ENCODE measurements around the gene APC2. TPM values are rescaled to one million over a fixed set of nuclear protein-coding genes. Genes with fewer than 3 reads are reported as not detected.
A peak's percentile ranks its signal among the peaks of the same experiment; 100 is the strongest.

The APC2 gene
- 0.04 and 0.26 TPM in 2 replicates for total RNA-seq

- DNase-seq (ENCODE audit: low read depth, low spot score) = no peak
Observed at GRCh38 chr19:1449467-1450442, at the start of gene APC2. Gene APC2, plus strand, starts transcription at chr19:1450121. Its CDS starts 2,881 bp downstream, at chr19:1453002.

DNA sequence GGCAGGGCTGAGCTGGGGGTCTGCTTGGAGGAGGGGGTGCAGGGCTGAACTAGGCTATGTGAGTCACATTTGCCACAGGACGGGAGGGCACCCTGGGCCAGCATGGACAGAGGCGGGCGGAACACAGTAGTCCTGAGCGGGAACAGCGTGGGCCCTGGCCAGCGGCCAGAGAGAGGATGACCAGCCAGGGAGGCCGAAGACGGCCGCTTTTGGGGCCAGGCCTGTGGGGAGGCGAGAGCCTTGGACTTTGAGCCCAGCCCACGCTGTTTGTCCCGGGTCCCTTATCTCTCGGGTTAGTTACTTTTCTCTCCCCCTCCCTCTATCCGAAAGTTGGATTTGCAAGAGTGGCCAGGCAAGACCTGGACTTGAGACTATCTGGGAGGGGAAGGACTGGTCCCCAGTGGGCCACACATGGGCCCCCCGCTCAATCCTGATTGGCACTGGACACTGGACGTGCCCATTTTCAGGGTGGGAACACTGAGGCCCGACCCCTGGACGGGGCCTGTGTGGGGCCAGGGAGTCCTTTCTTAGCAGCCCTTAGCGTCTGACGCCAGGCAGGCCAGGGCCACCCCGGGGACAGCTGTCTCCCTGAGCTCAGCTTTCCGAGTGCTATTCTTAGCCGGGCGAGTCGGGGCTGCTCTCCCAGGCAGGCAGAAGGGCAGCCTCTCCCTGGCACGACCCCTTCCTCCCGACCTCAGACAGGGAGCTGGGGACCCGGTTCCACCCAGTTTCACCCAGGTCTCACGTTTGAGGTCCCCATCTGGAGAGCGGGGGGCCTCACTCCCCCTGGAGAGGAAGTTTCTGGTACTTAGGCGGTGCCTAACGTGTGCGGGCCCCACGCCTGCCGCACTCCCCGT lies 49.4 kb upstream of the APC2 start:
- DNase-seq (ENCODE audit: low read depth, low spot score) = no peak

DNA sequence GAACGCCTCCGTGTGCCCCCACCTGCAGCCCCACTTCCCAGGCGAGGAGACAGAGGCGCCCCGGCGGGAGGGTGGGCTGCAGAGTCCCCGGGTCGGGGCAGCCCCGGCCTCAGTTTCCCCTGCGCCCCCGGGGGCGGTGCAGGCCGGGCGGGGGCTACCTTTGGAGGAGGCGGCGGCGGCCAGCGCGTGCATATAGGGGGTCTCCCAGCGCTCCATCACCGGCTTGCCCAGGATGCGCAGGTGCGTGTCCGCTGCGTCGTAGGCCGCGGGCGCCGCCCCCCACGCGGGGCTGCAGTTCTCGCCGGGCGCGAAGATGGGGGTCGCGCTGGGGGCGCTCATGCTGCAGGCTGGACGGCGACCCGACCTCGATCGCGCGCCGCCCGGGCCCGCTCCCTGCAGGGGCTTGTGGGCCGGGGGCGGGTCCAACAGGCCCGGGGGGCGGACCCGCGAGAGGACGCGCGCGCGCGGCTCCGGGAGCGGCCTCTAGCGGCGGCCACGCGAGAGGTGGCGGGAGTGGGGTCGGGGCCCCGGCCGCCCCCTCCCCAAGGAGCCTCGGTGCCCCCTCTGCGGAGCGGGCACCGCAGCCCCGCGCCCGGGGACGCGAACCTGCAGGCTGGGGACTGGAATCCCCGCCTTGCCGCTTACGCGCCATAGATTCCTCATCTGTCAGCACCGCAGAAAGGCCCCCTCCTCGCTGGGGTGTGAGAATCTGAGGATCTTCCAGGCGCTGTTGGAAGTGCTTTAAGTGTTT lies 48.6 kb upstream of the APC2 start, which contains the start of gene GAMT:
GAMT (minus strand) TSS at position 405 of the 751 bp plus-strand sequence; CDS start at position 339, 66 bp downstream.
- no peak for DNase-seq (ENCODE audit: low read depth, low spot score)

- no peak for DNase-seq (ENCODE audit: low read depth, low spot score)
Observed at GRCh38 chr19:1401889-1402217, 48.1 kb upstream of the APC2 start.

- no peak for DNase-seq (ENCODE audit: low read depth, low spot score)
Observed at GRCh38 chr19:1402411-1403070, 47.4 kb upstream of the APC2 start.

- DNase-seq (ENCODE audit: low read depth, low spot score) = peak; percentile 87
Observed at GRCh38 chr19:1406774-1407527, 43.0 kb upstream of the APC2 start.

DNA sequence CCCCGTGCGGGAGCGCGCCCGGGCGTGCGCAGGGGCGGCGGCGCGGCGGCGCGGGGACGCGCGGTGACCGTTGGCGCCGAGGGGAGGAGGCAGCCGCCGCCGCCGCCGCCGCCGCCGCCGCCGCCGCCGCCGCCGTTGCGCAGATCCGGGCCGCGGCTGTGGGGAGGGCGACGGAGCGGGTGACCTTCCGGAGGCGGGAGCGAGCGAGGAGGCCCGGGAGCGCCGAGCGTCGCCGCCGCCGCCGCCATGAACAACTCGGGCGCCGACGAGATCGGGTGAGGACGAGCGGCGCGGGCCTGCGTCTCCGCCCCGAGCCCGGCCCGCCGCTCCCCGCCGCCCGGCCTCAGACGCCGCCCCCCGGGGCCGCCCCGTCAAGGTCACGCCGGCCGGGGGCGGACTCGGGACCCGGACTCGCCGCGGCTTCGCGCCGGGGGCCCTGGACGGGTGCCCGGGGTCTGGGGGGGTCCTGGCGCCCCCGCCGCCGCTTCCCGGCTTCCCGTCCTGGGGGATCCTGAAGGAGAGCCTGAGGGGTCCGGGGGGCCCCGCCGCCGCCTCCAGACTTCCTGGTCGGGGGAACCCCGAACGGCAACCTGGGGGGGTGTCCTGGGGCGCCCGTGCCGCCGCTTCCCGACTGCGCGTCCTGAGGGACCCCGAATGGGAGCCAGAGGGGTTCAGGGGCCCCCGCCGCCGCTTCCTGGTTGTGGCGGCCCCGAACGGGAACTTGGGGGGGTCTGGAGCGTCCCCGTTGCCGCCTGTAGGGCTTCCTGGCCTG lies 42.2 kb upstream of the APC2 start, which contains the start of gene DAZAP1:
DAZAP1 (plus strand) TSS at position 59 of the 772 bp plus-strand sequence; CDS start at position 247, 188 bp downstream.
- DNase-seq (ENCODE audit: low read depth, low spot score) = no peak

- DNase-seq (ENCODE audit: low read depth, low spot score) = no peak
Observed at GRCh38 chr19:1408300-1409203, 41.4 kb upstream of the APC2 start.

DNA sequence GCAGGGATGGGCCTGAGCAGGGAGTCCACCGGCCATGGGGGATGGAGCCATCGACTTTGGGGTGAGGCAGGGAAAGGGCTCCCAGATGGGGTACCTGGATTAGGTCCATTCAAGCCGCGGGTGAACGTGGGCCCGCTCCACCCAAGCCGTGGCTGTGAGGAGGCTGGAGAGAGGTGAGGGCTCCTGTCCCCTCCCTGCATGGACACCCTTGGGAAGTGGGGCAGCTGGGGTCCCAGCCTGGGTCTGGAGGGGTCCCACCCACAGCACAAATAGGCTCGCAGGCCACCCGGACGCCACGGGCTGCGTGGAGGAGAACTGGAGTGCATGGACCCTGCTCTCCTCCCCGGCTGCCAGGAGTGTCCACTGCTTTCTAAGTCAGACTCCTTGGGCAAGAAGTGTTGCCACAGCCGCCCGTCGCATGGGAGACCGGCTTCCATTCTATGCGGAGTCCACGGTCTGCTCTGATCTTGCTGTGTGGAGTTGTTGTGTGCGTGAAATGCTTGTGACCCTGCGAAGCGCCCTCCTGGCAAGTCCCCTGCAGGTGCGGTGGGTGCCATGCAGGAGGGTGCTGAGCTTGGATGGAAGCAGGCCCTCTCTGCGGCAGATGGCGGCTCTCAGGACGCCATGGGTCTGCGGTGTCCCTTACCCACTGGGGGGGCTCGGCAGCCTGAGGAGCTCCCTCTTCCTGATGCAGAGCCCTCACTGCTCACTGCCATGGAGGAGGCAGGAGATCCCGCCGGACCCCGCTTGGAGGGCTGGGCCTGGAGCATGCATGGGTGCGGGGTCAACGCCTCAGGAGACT lies 40.5 kb upstream of the APC2 start:
- no peak for DNase-seq (ENCODE audit: low read depth, low spot score)

DNA sequence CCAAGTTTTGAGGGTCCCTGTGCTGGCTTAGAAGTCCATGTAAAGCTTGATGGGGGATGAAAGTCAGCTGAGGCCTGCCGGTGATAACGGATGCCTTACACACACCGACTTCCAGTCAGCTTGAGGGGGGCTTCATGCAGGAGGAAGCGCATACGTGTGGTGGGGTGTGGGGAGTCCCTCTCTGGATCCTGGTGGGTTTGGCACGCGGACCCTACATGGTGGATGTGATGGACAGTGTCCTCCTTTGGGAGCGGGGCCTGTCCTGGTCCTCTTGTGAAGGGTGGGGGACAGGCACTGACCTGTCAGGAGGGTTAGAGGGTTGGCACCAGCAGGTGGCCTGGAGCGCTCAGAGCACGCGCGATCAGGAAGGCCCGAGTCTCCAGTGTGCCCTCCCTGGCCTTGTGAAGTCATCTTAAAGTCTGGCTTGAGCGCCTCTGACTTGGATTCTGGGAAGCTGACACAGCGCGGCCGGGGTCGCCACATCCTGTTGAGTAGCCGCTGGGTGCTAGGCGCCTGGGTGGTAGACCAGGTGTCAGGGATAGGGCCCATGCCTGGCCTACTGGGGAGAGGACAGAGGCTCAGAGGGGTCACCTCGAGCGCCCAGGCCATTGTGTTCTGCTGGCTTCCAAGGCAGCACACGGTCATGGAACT lies 39.7 kb upstream of the APC2 start:
- DNase-seq (ENCODE audit: low read depth, low spot score) = no peak

GRCh38 chr19:1410789-1411188 lies 39.1 kb upstream of the APC2 start:
- no peak for DNase-seq (ENCODE audit: low read depth, low spot score)

GRCh38 chr19:1411255-1412191 lies 38.4 kb upstream of the APC2 start:
- no peak for DNase-seq (ENCODE audit: low read depth, low spot score)

DNA sequence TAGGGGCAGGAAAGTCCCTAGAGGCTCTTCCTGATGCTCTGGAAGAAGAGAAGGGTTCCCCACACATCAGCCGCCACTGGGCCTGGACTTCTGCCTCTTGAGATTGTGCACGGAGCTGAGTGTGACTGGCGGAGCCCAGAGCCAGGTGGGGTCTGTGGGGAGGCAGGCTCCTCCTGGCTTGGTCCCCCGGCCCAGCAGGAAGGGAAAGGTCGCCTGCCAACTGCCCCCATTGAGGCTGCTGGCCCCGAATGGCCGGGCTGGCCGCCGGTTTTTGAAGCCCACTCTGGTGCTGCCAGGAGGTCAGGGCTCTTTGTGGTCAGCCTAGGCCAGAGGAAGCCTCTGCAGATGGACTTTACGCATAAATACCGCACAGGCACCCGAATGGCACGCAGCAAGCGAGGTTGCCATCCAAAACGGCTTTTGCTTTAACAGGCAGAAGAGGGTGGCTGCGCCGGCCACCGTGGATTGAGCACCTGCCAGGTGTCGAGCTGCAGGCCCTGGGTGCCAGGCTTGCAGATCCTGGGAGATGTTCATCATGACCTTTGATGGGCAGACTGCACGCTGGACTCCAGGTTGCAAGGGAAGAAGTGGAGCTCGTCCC lies 37.5 kb upstream of the APC2 start:
- DNase-seq (ENCODE audit: low read depth, low spot score) = no peak

DNA sequence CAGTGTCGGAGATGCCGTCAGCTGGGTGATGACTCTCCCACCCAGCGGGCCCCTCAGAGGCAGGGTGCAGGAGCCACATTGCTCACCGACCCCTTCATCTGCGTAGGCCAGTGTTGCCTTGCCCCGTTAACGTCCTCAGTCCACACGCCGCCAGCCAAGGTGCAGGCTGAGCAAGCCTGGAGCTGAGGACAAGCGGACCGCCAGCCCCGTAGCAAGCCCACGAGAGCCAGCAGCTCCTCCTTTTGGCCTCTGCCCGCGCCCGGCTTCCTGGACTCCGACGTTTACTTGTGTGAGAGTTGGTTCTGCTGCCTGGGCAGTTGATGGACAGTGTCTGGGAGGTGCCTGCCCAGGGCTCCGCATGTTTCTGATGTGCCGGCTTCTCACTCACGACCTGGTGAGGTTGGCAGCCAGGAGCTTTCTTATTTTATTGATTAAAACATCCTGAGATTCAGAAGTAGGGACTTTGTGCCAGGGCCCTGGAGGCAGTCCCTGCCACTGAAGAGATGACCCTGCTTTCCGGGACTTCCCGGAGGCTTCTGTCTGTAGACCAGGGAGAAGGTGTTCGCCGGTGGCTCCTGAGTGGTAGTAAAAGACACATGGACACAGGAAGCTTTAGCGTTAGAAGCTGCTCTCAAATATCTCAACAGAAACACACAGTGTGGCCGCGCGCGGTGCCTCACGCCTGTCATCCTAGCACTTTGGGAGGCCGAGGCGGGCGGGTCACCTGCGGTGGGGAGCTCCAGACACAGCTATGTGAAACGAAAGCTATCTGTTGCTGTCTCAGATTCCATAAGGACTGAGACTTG lies 36.7 kb upstream of the APC2 start:
- no peak for DNase-seq (ENCODE audit: low read depth, low spot score)

Measured in pulmonary artery endothelial cell (primary cell).